Measurements from ENCODE around the gene KCNF1. TPM values are rescaled to one million over a fixed set of nuclear protein-coding genes. Genes with fewer than 3 reads are reported as not detected.

KCNF1 gene
- total RNA-seq, 1 experiment from 2014 or later = 3.2 TPM

GRCh38 chr2:10916953-10917352 lies 5.2 kb downstream of the KCNF1 start:
- Histone ChIP-seq H2BK5ac (ENCODE audit: insufficient read length, low read length) (no peak overlapping the region), H3K4me2 (ENCODE audit: insufficient read depth, insufficient read length, low read length) (no peak overlapping the region), H2BK120ac (ENCODE audit: low read depth, low read length, poor library complexity, severe bottlenecking) (no peak overlapping the region), H2AFZ (ENCODE audit: low read length) (no peak overlapping the region), H3K9me3 (ENCODE audit: control insufficient read depth, low read depth, low read length) (no peaks in the 10 kb centered on the region), H3K4ac (ENCODE audit: low read depth, low read length) (no peak overlapping the region), H3T11ph (ENCODE audit: low read length) (no peak overlapping the region), H3K79me1 (ENCODE audit: insufficient read depth, low read depth, low read length, poor library complexity, severe bottlenecking) (no peaks in the 10 kb centered on the region), H4K5ac (ENCODE audit: insufficient read length, low read depth, low read length) (no peak overlapping the region), H4K20me1 (ENCODE audit: control insufficient read depth, insufficient read depth, insufficient read length) (peaks cover 2% of the 10 kb centered on the region), H3K79me2 (ENCODE audit: insufficient read depth, low read length) (no peaks in the 10 kb centered on the region), H3K56ac (ENCODE audit: insufficient read length, low read depth, low read length) (no peak overlapping the region), H2AK5ac (ENCODE audit: insufficient read length, low read length) (no peak overlapping the region), H3K27me3 (ENCODE audit: insufficient read depth, low read length) (peaks cover 11% of the 10 kb centered on the region; the same call in 1 of the 2 replicates), H3K18ac (ENCODE audit: insufficient read length, low read depth, low read length) (no peak overlapping the region), H2BK20ac (ENCODE audit: low read depth, low read length, poor library complexity, severe bottlenecking) (no peak overlapping the region), H4K8ac (replicated peaks; ENCODE audit: insufficient read length, low read depth, low read length) (no peak overlapping the region), H2BK15ac (ENCODE audit: low read depth, low read length) (no peak overlapping the region), H3K27ac (ENCODE audit: insufficient read length, low read depth, low read length) (no peak overlapping the region), H2BK12ac (ENCODE audit: insufficient read length, low read depth, low read length) (no peak overlapping the region), H3K23me2 (ENCODE audit: insufficient read length, low read depth, low read length, poor library complexity, severe bottlenecking) (no peaks in the 10 kb centered on the region), H3K14ac (ENCODE audit: insufficient read depth, low read length) (no peak overlapping the region), H3K23ac (ENCODE audit: insufficient read length, low read depth, low read length) (no peak overlapping the region), H3K4me1 (ENCODE audit: insufficient read depth, low read length) (peaks cover 11% of the 10 kb centered on the region; the same call in 1 of the 2 replicates), H4K91ac (ENCODE audit: insufficient read length, low read depth, low read length) (no peak overlapping the region), H3K9ac (ENCODE audit: extremely low read depth, insufficient read length, low read length) (no peak overlapping the region)
- Mint-ChIP-seq H3K36me3 (ENCODE audit: insufficient read depth in 1 of 3, low read depth in 3 of 3) (peaks cover 0 to 9% (median 2%) of the 10 kb centered on the region in 3 experiments; a peak in 3 of 7 replicates), H3K4me1 (peaks cover 29 to 57% of the 10 kb centered on the region in 2 experiments), H3K27ac (no peak overlapping the region), H3K27me3 (ENCODE audit: low read depth) (peaks cover 44% of the 10 kb centered on the region), H3K4me3 (no peak overlapping the region), H3K9me3 (peaks cover 2 to 8% of the 10 kb centered on the region in 2 experiments; a peak in 3 of 5 replicates)
- WGBS (ENCODE audit: extremely low coverage, insufficient read length, low lambda C conversion rate) = no CpG with 5 or more reads among the region's 6 CpGs
- peak; percentile 4 for DNase-seq
- TF ChIP-seq CTCF (conservative IDR thresholded peaks at IDR 0.05) = no peak

Measured in H9 (cell line).